Lower lobe of right lung (tissue), 2 donors: Measurements from ENCODE around the gene RBM48. TPM values are rescaled to one million over a fixed set of nuclear protein-coding genes. Genes with fewer than 3 reads are reported as not detected.

Source experiments
- ATAC-seq, 2 donors: fragments of 200-7000 bp; cut with Tn5 transposase; one replicate each; pipeline ENCODE4 v1.9.1; 2020 to 2022; ENCODE audit warnings: mild to moderate bottlenecking in 2 of 2, moderate library complexity in 2 of 2
- DNase-seq: peaks from one replicate; pipeline ENCODE4 v3.0.0-alpha.2; 2020
- H3K27ac ChIP-seq: fragments of 200-600 bp; one replicate; pipeline ENCODE4 v1.8.0; 2022
- H3K27me3 ChIP-seq: fragments of 200-600 bp; one replicate; pipeline ENCODE4 v1.8.0; 2022; ENCODE audit warnings: low read depth
- H3K36me3 ChIP-seq: fragments of 200-600 bp; one replicate; pipeline ENCODE4 v1.8.0; 2022; ENCODE audit warnings: mild to moderate bottlenecking
- H3K4me1 ChIP-seq: fragments of 200-600 bp; one replicate; pipeline ENCODE4 v1.8.0; 2022
- H3K4me3 ChIP-seq: fragments of 200-600 bp; one replicate; pipeline ENCODE4 v1.8.0; 2022; ENCODE audit warnings: mild to moderate bottlenecking
- H3K9me3 ChIP-seq: fragments of 200-600 bp; one replicate; pipeline ENCODE4 v1.8.0; 2022
- intact Hi-C: fragments of 100-400 bp; cut with DNase I; formaldehyde crosslinking; loops from one replicate; pipeline ENCODE4 v1.11.0; 2022
- total RNA-seq: library from RNA; stranded (reverse); fragmentation: NEBNext Ultra II Directional; extraction: Animal tissue kit (Norgen Biotek cat#: 25700); gene quantifications from one replicate; pipeline ENCODE4 v1.2.1, GENCODE V29; 2021
- TF ChIP-seq, protein P1 (sequence below): fragments of 200-600 bp; IDR thresholded peaks from one replicate; pipeline ENCODE4 v1.8.0; 2022; ENCODE audit warnings: antibody characterized with exemption, mild to moderate bottlenecking
- donor health status: DM: no; HTN: yes; CAD: no; lungs with severe emphysema.

RBM48 gene
- total RNA-seq, 1 donor from 2014 or later: 16.5 TPM

- H3K36me3 ChIP-seq: peaks cover 12% of the 10 kb centered on the region
- peaks cover 53% of the 10 kb centered on the region for H3K4me1 ChIP-seq
- intact Hi-C loops: no loop called here
- no peak overlapping the region for H3K4me3 ChIP-seq
- ATAC-seq (no peak), DNase-seq (no peak)
- no peaks in the 10 kb centered on the region for H3K9me3 ChIP-seq
- TF ChIP-seq, protein P1, sequence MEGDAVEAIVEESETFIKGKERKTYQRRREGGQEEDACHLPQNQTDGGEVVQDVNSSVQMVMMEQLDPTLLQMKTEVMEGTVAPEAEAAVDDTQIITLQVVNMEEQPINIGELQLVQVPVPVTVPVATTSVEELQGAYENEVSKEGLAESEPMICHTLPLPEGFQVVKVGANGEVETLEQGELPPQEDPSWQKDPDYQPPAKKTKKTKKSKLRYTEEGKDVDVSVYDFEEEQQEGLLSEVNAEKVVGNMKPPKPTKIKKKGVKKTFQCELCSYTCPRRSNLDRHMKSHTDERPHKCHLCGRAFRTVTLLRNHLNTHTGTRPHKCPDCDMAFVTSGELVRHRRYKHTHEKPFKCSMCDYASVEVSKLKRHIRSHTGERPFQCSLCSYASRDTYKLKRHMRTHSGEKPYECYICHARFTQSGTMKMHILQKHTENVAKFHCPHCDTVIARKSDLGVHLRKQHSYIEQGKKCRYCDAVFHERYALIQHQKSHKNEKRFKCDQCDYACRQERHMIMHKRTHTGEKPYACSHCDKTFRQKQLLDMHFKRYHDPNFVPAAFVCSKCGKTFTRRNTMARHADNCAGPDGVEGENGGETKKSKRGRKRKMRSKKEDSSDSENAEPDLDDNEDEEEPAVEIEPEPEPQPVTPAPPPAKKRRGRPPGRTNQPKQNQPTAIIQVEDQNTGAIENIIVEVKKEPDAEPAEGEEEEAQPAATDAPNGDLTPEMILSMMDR: no peak
- no peaks in the 10 kb centered on the region for H3K27me3 ChIP-seq
- H3K27ac ChIP-seq: no peak overlapping the region
Measured at GRCh38 chr7:92584953-92585352, 56.4 kb downstream of the RBM48 start.

DNA sequence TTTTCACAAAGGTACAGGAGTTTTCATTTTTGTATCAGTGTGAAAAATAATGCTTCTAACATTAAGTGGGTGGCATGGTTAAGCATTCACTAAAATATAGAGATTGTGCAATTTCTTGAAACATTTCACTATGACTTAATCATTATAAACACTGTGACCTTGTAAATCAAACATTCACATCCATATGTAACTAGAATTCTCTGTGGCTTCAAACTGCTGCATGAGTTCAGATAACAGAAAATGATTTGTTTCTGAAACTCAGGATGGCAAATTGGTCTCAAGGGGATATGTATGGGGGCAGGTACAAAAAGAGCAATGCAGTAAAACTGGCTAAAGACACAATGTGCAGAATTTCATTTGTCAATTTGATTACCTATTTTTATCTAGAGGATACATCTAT, 57.8 kb downstream of the RBM48 start:
- TF ChIP-seq, protein P1: no peak
- Histone ChIP-seq H3K4me1 (peaks cover 59% of the 10 kb centered on the region), H3K9me3 (no peaks in the 10 kb centered on the region), H3K27ac (no peak overlapping the region), H3K4me3 (no peak overlapping the region), H3K36me3 (no peaks in the 10 kb centered on the region), H3K27me3 (no peaks in the 10 kb centered on the region)
- DNase-seq (no peak), ATAC-seq (no peak)
- intact Hi-C loops: no loop called here

DNA sequence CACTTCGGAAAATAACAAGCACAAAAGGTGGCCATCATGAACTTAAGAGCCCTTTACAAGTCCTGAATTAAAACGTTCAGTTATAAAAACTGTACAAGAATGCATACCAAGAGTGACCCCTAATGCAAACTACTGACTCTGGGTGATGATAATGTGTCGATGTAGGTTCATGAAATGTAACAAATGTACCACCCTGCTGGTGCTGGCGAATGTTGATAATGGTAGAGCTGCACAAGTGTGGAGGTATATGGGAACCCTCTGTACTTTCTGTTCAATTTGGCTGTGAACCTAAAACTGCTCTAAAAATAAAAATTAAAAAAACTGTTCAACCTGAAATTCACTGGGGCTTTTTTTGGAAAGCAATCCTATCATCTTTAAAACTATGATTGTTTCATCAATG, 58.2 kb downstream of the RBM48 start:
- no peaks in the 10 kb centered on the region for H3K27me3 ChIP-seq
- no peaks in the 10 kb centered on the region for H3K9me3 ChIP-seq
- no peaks in the 10 kb centered on the region for H3K36me3 ChIP-seq
- no peak overlapping the region for H3K4me3 ChIP-seq
- intact Hi-C loops: no loop called here
- no peak for ATAC-seq
- DNase-seq: no peak
- TF ChIP-seq, protein P1: no peak
- H3K4me1 ChIP-seq: peaks cover 59% of the 10 kb centered on the region
- no peak overlapping the region for H3K27ac ChIP-seq

Other genes with a start within 250 kb of the RBM48 start
- 39.9 TPM for gene GATAD1, start 81.3 kb upstream of the RBM48 start, total RNA-seq
- gene ERVW-1, start 50.8 kb upstream of the RBM48 start, total RNA-seq: not detected
- gene PEX1, start 275 bp upstream of the RBM48 start, total RNA-seq: 12.4 TPM
- 22.8 TPM for gene FAM133B, start 61.6 kb downstream of the RBM48 start, total RNA-seq